Adrenal gland (tissue), 12 donors: ENCODE measurements around the gene MYLK. TPM values are rescaled to one million over a fixed set of nuclear protein-coding genes. Genes with fewer than 3 reads are reported as not detected.

Source experiments
- DNase-seq, 7 donors: peaks; one replicate each; pipeline ENCODE4 v3.0.0-alpha.2; 2019 to 2020
- H3K27ac ChIP-seq, 5 donors: fragments of 200-600 bp; sonication (generic) in 4 of 5; 1 replicate in 3 of 5; 2 replicates in 2 of 5; pipeline versions ENCODE4 v1.5.1 to v1.8.0; 2016 to 2020; ENCODE audit warnings: mild to moderate bottlenecking in 1 of 5
- H3K27me3 ChIP-seq: fragments of 200-600 bp; 2 replicates; pipeline ENCODE4 v1.8.0; 2021
- H3K36me3 ChIP-seq, 2 donors: fragments of 200-600 bp; replicated peaks in 1 of 2; 1 replicate in 1 of 2; 2 replicates in 1 of 2; pipeline versions ENCODE4 v1.5.1 to v1.8.0; 2018 to 2022
- H3K4me1 ChIP-seq, 2 donors: fragments of 200-600 bp; replicated peaks in 1 of 2; 1 replicate in 1 of 2; 2 replicates in 1 of 2; pipeline versions ENCODE4 v1.5.1 to v1.8.0; 2018 to 2021
- H3K4me3 ChIP-seq, 4 donors: fragments of 200-600 bp; sonication (generic) in 3 of 4; one replicate each; pipeline ENCODE4 v1.5.1; 2016 to 2018
- H3K9me3 ChIP-seq, 3 donors: fragments of 200-600 bp; sonication (generic) in 1 of 3; replicated peaks in 1 of 3; 1 replicate in 2 of 3; 2 replicates in 1 of 3; pipeline versions ENCODE4 v1.5.1 to v1.8.0; 2016 to 2021
- POLR2A ChIP-seq, 2 donors: fragments of 450-650 bp; IDR thresholded peaks; one replicate each; pipeline ENCODE4 v1.6.1; 2017; ENCODE audit warnings: antibody characterized with exemption in 2 of 2, mild to moderate bottlenecking in 2 of 2, moderate library complexity in 1 of 2
- WGBS, 4 donors: extraction: QIAGEN DNeasy Blood & Tissue Kit in 2 of 4; methylation state at CpG; one replicate each; pipeline versions ENCODE4 v1.1.5 to v1.1.7; 2013 to 2017; 5-methylcytosine and 5-hydroxymethylcytosine counted together
- intact Hi-C, 2 donors: fragments of 100-400 bp; cut with DNase I; formaldehyde crosslinking; loops; one replicate each; pipeline versions ENCODE4 v1.14.1 to v1.15.0; 2022 to 2023
- polyA plus RNA-seq, 3 donors: library from polyadenylated mRNA; stranded (reverse); fragments of 200-250 nt in 2 of 3; fragments of 350-450 nt in 1 of 3; fragmentation: Illumina TruSeq in 1 of 3; extraction: RNeasy Lipid Tissue Mini Kit (QIAGEN cat#74804) in 1 of 3; gene quantifications; one replicate each; pipeline ENCODE4 v1.2.3, GENCODE V29; 2013 to 2014
- total RNA-seq, 9 donors: library from RNA; depleted of rRNA in 4 of 9; stranded (reverse); fragments of >200 nt in 4 of 9; fragments of 120-200 nt in 1 of 9; fragmentation: NEBNext Ultra II Directional in 1 of 9; extraction: Animal tissue kit (Norgen Biotek cat#: 25700) in 1 of 9; gene quantifications; one replicate each; pipeline versions ENCODE4 v1.1.0 to v1.2.4, GENCODE V29; 2013 to 2023
- TF ChIP-seq, protein P1 (sequence below), 6 experiments: fragments of 450-650 bp in 4 of 6; fragments of 200-600 bp in 2 of 6; sonication (generic) in 1 of 6; IDR thresholded peaks; 1 replicate in 5 of 6; 2 replicates in 1 of 6; pipeline versions ENCODE4 v1.5.1 to v1.8.0; 2016 to 2021; ENCODE audit warnings: antibody characterized with exemption in 6 of 6, mild to moderate bottlenecking in 2 of 6, moderate library complexity in 1 of 6
- donor health status: healthy with polysubstance abuse.
- donor health status: Bipolar disorder and iron deficiency.
- donor health status: DM: yes; HTN: yes; CAD: no.
- donor health status: DM: no; HTN: no; CAD: no.
- donor health status: DM: no; HTN: no; CAD: no.
- donor health status: DM: yes; HTN: yes; CAD: no.

Gene MYLK
- total and polyA plus RNA-seq, 12 donors = 13.3 to 124 (median 53.8) TPM

DNA sequence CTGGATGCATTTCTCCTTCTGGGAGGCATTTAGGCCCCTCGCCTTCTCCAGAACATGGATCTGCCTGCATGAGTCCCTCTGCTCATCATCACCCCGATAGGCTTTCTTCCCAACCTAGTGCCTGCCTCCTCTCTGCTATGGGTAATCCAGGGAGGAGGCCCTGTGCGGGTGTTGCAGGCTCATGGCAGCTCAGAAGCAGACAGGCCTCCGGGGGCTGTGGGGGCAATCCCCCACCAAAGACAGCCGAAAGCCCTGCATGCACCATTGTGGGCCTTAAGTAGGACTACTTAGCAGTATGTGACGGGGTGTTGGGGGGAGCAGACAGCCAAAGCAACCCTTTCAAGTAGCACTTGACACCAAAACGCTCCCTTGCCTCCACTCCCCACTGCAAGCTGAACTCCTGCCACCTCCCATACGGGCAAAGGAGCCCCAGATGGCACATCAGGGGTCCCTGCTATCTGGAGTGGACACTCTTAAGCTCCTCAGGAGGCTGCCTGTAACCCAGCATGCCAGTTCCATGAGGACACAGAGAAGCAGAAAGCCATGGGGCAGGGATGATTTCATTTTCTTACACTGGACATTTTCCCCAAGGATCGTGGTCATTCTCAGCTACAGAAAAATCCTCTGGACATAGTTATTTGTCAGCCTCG is 200.5 kb downstream of the MYLK start:
- H3K27me3 ChIP-seq = no peaks in the 10 kb centered on the region
- no peak for TF ChIP-seq POLR2A (IDR thresholded peaks at IDR 0.05)
- TF ChIP-seq, protein P1, sequence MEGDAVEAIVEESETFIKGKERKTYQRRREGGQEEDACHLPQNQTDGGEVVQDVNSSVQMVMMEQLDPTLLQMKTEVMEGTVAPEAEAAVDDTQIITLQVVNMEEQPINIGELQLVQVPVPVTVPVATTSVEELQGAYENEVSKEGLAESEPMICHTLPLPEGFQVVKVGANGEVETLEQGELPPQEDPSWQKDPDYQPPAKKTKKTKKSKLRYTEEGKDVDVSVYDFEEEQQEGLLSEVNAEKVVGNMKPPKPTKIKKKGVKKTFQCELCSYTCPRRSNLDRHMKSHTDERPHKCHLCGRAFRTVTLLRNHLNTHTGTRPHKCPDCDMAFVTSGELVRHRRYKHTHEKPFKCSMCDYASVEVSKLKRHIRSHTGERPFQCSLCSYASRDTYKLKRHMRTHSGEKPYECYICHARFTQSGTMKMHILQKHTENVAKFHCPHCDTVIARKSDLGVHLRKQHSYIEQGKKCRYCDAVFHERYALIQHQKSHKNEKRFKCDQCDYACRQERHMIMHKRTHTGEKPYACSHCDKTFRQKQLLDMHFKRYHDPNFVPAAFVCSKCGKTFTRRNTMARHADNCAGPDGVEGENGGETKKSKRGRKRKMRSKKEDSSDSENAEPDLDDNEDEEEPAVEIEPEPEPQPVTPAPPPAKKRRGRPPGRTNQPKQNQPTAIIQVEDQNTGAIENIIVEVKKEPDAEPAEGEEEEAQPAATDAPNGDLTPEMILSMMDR (IDR thresholded peaks at IDR 0.05) = no peak
- 86 to 91% (median 88%) methylated on average over 9 to 10 of the region's 10 CpGs for WGBS, 4 donors
- H3K4me3 ChIP-seq = no peak overlapping the region
- intact Hi-C loops = no loop called here
- no peak for DNase-seq
- peak overlapping the region in 1 of 5 donors; percentile 49 for H3K27ac ChIP-seq
- H3K36me3 ChIP-seq = no peaks in the 10 kb centered on the region
- H3K9me3 ChIP-seq = no peaks in the 10 kb centered on the region
- H3K4me1 ChIP-seq = peaks cover 5 to 12% of the 10 kb centered on the region in 2 donors

DNA sequence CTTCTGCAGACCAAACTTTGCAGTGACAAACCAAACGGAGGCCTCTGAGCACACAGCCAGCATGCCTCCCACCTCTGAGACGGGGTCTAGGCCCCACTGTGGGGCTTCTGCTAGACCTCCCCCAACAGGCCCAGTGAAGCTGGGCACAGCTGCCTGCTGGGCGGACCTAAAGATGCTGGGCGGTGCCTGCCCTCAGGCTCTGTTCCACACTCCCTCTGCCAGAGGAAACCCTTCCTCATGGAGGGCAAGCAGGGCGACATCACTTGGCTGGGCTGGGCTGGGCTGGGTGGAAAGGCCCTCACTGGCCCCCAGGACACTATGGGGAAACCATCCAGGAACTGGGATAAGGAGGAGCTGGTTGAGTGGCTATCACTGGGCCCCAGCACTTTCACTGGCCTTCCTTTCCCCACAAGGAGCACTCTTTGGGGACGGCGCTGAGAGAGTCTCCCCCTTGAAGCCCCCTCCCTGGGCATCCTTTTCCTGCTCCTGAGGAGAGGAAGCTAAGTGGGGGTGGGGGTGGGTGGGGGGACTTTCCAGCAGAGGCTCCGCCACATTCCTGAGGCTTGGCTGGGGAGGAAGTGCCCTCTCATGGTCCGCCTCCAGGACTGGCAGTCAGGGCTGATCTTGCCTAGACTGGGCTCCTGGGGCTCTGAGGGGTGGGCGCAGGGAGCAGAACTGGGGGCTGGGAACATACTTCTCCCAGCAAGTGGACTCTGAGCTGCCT is 201.2 kb downstream of the MYLK start:
- intact Hi-C loops = no loop called here
- Histone ChIP-seq H3K9me3 (no peaks in the 10 kb centered on the region), H3K27ac (peak overlapping the region in 1 of 5 donors; percentile 49), H3K4me3 (no peak overlapping the region), H3K27me3 (no peaks in the 10 kb centered on the region), H3K4me1 (peaks cover 10 to 11% of the 10 kb centered on the region in 2 donors), H3K36me3 (no peaks in the 10 kb centered on the region)
- DNase-seq = no peak
- WGBS, 4 donors = 80 to 93% (median 85%) methylated on average over 5 to 10 of the region's 10 CpGs
- TF ChIP-seq, protein P1 (IDR thresholded peaks at IDR 0.05) = no peak
- no peak for TF ChIP-seq POLR2A (IDR thresholded peaks at IDR 0.05)

DNA sequence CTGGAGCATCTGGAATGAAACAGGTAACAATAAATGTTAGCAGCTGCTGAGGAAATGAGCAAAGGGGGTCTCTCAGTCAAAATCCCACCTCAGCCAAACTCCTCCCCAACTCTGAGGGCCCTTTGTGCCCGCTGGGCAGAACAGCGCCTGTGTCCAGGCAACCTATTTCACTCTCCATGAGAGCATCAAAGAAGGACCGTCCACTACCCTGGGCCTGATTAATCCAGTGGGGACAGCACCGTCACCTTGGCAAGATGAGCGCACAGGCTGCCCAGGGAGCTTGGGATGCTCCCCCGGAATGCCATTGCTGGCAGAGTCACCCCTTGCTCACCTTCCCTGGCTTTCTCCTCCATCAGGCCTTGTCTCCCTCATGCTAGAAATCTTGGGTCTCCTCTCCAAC is 201.8 kb downstream of the MYLK start:
- peaks cover 9 to 11% of the 10 kb centered on the region in 2 donors for H3K4me1 ChIP-seq

More for the DNA sequence above, 201.8 kb downstream of the MYLK start:
- H3K27me3 ChIP-seq = no peaks in the 10 kb centered on the region
- TF ChIP-seq, protein P1 (IDR thresholded peaks at IDR 0.05) = no peak
- no peak for TF ChIP-seq POLR2A (IDR thresholded peaks at IDR 0.05)
- intact Hi-C loops = no loop called here
- no peak for DNase-seq
- 90 to 100% (median 96%) methylated on average over 6 of the region's 6 CpGs for WGBS, 4 donors
- peak overlapping the region in 1 of 5 donors; percentile 49 for H3K27ac ChIP-seq
- no peak overlapping the region for H3K4me3 ChIP-seq
- no peaks in the 10 kb centered on the region for H3K36me3 ChIP-seq
- no peaks in the 10 kb centered on the region for H3K9me3 ChIP-seq
